Lung (tissue), 12 donors: Measurements from ENCODE around the gene NTM. TPM values are rescaled to one million over a fixed set of nuclear protein-coding genes. Genes with fewer than 3 reads are reported as not detected.

Source experiments
- ATAC-seq: fragments of 200-7000 bp; cut with Tn5 transposase; one replicate; pipeline ENCODE4 v1.9.1; 2020; ENCODE audit warnings: moderate number of reproducible peaks; ENCODE audit not compliant: insufficient read depth, low FRiP score
- DNase-seq, 3 donors: peaks; one replicate each; pipeline ENCODE4 v3.0.0-alpha.2; 2013 to 2017
- H3K27ac ChIP-seq, 2 donors: one replicate each; pipeline ENCODE4 v1.5.1; 2013; ENCODE audit warnings: mild to moderate bottlenecking in 2 of 2, moderate library complexity in 2 of 2, control low read depth in 1 of 2, inconsistent platforms in 1 of 2, low read depth in 1 of 2, low read length in 1 of 2
- H3K27me3 ChIP-seq, 3 donors: one replicate each; pipeline ENCODE4 v1.5.1; 2013; ENCODE audit warnings: low read length in 2 of 3; ENCODE audit not compliant: control insufficient read depth in 3 of 3, insufficient read depth in 3 of 3
- H3K36me3 ChIP-seq, 4 donors: one replicate each; pipeline ENCODE4 v1.5.1; 2013; ENCODE audit warnings: low read length in 4 of 4, mild to moderate bottlenecking in 1 of 4, moderate library complexity in 1 of 4; ENCODE audit not compliant: control insufficient read depth in 4 of 4, insufficient read depth in 4 of 4
- H3K4me1 ChIP-seq, 5 donors: one replicate each; pipeline ENCODE4 v1.5.1; 2013; ENCODE audit warnings: low read length in 5 of 5, mild to moderate bottlenecking in 2 of 5, moderate library complexity in 1 of 5; ENCODE audit not compliant: control insufficient read depth in 5 of 5, insufficient read depth in 5 of 5
- H3K4me3 ChIP-seq: one replicate; pipeline ENCODE4 v1.5.1; 2013; ENCODE audit warnings: mild to moderate bottlenecking, control low read depth, moderate library complexity
- H3K9ac ChIP-seq, 2 donors: one replicate each; pipeline ENCODE4 v1.5.1; 2013; ENCODE audit warnings: low read length in 2 of 2, control low read depth in 1 of 2; ENCODE audit not compliant: insufficient read depth in 1 of 2
- H3K9me3 ChIP-seq, 4 donors: one replicate each; pipeline ENCODE4 v1.5.1; 2013; ENCODE audit warnings: low read length in 3 of 4, mild to moderate bottlenecking in 1 of 4, moderate library complexity in 1 of 4; ENCODE audit not compliant: control insufficient read depth in 4 of 4, insufficient read depth in 3 of 4
- WGBS, 2 donors: extraction: QIAGEN DNeasy Blood & Tissue Kit; methylation state at CpG; one replicate each; pipeline ENCODE4 v1.1.7; 2013; 5-methylcytosine and 5-hydroxymethylcytosine counted together
- polyA plus RNA-seq, 2 donors: library from polyadenylated mRNA; stranded (reverse); fragments of 200-250 nt; gene quantifications; one replicate each; pipeline ENCODE4 v1.2.1, GENCODE V29; 2013
- total RNA-seq, 2 donors: library from RNA; depleted of rRNA in 1 of 2; stranded (reverse); fragments of >200 nt in 1 of 2; gene quantifications; one replicate each; pipeline ENCODE4 v1.2.1, GENCODE V29; 2014 to 2021
- TF ChIP-seq, protein P1 (sequence below): IDR thresholded peaks from 2 replicates; pipeline ENCODE4 v1.5.1; 2012; ENCODE audit warnings: mild to moderate bottlenecking; ENCODE audit errors: control extremely low read depth, extremely low read depth
- donor health status: control.
- donor health status: control.
- donor health status: Bipolar disorder and iron deficiency.
- donor health status: healthy.
- donor health status: DM: yes; HTN: yes; CAD: no.

The NTM gene
- total and polyA plus RNA-seq, 4 donors, result 0.39 to 30.9 (median 7.2) TPM

DNA sequence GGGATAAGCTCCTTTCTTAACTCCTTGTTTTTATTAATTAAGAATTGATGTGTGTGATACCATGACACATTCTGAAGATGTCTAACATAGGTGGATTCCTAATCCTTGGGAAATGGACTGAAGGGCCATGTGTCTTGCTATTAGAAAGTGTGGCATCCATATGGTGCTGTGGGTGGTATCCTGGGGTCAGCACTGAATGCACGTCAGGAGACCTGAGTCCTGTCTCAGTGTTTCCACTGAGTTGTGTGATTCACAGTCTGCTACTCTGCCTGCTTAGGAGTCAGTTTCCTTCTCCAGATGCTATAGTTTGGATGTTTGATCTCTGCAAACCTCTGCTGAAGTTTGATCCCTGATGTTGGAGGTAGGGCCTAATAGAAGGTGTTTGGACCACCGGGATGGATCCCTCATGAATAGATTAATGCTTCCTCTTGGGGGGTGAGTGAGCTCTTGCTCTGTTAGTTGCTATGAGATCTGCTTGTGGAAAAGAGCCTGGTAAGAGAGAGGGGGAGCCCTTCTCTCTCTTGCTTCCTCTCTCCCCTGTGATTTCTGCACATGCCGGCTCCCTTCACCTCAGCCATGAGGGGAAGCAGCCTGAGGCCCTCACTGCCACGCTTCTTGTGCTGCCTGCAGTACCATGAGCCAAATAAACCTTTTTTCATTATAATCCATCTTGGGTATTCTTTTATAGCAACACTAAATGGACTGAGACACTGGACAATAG is 666.5 kb downstream of the NTM start:
- Histone ChIP-seq H3K9ac (no peak overlapping the region), H3K4me1 (peaks cover 0 to 28% (median 0%) of the 10 kb centered on the region in 5 donors), H3K36me3 (no peaks in the 10 kb centered on the region), H3K9me3 (no peaks in the 10 kb centered on the region), H3K27ac (no peak overlapping the region), H3K4me3 (no peak overlapping the region), H3K27me3 (no peaks in the 10 kb centered on the region)
- WGBS, 2 donors, result 79 to 84% methylated on average over 4 of the region's 4 CpGs
- DNase-seq (no peak), ATAC-seq (no peak)
- TF ChIP-seq, protein P1, sequence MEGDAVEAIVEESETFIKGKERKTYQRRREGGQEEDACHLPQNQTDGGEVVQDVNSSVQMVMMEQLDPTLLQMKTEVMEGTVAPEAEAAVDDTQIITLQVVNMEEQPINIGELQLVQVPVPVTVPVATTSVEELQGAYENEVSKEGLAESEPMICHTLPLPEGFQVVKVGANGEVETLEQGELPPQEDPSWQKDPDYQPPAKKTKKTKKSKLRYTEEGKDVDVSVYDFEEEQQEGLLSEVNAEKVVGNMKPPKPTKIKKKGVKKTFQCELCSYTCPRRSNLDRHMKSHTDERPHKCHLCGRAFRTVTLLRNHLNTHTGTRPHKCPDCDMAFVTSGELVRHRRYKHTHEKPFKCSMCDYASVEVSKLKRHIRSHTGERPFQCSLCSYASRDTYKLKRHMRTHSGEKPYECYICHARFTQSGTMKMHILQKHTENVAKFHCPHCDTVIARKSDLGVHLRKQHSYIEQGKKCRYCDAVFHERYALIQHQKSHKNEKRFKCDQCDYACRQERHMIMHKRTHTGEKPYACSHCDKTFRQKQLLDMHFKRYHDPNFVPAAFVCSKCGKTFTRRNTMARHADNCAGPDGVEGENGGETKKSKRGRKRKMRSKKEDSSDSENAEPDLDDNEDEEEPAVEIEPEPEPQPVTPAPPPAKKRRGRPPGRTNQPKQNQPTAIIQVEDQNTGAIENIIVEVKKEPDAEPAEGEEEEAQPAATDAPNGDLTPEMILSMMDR, result no peak

DNA sequence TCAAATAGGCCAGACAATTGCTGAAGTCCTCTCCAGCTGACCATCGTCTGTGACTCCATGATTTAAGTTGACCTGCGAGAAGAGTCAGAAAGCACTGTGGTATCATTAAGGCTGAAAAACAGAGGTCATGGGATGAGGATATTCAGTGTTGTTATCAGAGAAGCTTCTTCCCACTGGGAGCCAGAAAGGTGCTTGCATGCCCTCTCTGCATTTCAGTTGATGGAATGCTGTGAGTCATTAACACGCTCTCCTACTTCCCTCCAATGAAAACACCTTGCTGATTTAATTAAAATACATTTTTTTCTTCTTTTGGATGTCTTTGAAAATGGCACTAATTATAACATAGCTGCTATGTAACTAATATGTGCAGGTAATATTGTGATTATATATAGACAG is 667.0 kb downstream of the NTM start:
- no peaks in the 10 kb centered on the region for H3K27me3 ChIP-seq
- no peaks in the 10 kb centered on the region for H3K9me3 ChIP-seq
- H3K36me3 ChIP-seq, result no peaks in the 10 kb centered on the region
- H3K9ac ChIP-seq, result no peak overlapping the region
- WGBS, 2 donors, result 92 to 93% methylated on average over 3 of the region's 3 CpGs
- H3K27ac ChIP-seq, result no peak overlapping the region
- ATAC-seq (no peak), DNase-seq (no peak)
- peaks cover 0 to 23% (median 0%) of the 10 kb centered on the region in 5 donors for H3K4me1 ChIP-seq
- no peak overlapping the region for H3K4me3 ChIP-seq
- TF ChIP-seq, protein P1, result no peak

DNA sequence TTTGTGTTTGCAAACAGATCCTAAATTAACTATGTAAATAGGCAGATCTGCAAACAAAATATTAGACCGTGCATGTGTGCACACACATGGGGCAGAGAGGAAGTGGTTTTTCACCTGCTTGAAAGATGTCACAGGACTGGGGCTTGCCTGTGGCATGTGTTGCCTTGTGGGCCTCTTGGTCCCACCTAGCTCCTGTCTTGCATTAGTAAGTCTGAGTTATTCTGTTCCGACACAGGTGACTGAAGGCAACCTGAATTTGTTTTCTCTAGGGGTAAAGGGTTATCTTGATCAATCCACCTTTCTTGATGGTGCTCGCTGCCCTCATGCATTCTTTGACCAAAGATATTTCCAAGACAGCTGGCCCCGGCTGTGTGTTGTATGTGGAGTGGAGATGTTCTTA is 667.5 kb downstream of the NTM start:
- DNase-seq (no peak), ATAC-seq (no peak)
- WGBS, 2 donors, result 72 to 76% methylated on average over 4 of the region's 4 CpGs

More for the DNA sequence above, 667.5 kb downstream of the NTM start:
- Histone ChIP-seq H3K9me3 (no peaks in the 10 kb centered on the region), H3K4me3 (no peak overlapping the region), H3K36me3 (no peaks in the 10 kb centered on the region), H3K27ac (no peak overlapping the region), H3K27me3 (no peaks in the 10 kb centered on the region), H3K9ac (no peak overlapping the region), H3K4me1 (peaks cover 0 to 18% (median 0%) of the 10 kb centered on the region in 5 donors)
- TF ChIP-seq, protein P1, result no peak
